Stimulated activated CD8-positive, alpha-beta memory T cell treated with anti-CD3 and anti-CD28 coated beads, Interleukin-4, amount 100 ng/mL, for 48 hours (primary cell): Measurements from ENCODE around the gene RAB40B.

Source experiments
- DNase-seq: peaks from one replicate; pipeline ENCODE4 v3.0.0-alpha.2; 2020

Gene RAB40B

DNA sequence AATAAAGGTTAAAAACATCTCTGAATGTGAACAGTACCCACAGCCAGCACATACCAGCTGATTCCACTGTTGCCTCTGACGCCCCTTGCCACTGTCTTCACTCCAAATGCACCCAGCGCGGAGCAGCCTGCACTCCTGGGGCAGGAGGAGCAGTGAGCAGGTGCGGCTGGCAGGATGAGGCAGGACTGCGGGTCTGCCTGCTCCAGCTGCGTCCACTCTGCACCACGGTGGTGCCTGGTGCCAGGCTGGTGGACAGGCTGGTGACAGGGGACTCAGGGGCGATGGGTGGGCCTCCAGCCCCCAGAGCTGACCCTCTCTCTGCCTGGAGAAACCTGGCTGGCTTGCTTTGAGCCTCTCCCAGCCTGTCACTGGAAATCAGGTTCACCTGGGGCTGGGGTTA is 9.4 kb downstream of the RAB40B start:
- DNase-seq = no peak

DNA sequence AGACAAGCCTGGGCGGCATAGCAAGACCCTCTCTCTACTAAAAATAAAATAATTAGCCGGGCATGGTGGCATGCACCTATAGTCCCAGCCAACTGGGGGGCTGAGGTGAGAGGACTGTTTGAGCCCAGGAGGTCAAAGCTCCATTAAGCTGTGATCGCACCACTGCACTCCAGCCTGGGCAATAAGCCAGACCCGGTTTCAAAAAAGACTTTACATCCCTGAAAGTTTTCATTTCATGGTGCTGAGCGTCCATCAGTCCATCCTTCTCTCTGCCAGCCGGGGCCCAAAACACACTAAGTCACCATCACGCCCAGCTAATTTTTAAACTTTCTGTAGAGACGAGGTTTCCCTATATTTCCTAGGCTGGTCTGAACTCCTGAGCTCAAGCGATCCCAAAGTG is 10.6 kb downstream of the RAB40B start:
- DNase-seq = no peak

DNA sequence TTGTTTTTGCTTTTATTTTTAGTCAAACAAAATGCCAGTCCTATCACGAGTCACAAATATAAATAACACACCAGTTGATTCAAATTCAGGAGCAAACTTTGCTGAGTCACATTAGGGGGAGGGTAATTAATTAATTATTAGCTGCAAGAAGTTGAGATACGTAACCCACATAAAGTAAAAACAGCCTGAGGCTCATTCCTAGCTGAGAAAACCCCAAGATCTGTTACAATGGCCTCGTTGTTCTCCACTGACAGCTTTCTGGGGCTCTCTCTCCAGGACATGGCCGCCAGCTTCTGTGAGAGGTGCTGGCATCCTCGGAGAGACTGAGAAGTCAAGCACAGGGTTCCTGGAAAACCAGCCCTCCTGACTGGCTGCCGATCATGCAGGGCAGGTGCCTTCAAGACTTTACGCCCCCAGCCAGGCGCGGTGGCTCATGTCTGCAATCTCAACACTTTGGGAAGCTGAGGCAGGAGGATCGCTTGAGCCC is 11.1 kb downstream of the RAB40B start:
- no peak for DNase-seq

DNA sequence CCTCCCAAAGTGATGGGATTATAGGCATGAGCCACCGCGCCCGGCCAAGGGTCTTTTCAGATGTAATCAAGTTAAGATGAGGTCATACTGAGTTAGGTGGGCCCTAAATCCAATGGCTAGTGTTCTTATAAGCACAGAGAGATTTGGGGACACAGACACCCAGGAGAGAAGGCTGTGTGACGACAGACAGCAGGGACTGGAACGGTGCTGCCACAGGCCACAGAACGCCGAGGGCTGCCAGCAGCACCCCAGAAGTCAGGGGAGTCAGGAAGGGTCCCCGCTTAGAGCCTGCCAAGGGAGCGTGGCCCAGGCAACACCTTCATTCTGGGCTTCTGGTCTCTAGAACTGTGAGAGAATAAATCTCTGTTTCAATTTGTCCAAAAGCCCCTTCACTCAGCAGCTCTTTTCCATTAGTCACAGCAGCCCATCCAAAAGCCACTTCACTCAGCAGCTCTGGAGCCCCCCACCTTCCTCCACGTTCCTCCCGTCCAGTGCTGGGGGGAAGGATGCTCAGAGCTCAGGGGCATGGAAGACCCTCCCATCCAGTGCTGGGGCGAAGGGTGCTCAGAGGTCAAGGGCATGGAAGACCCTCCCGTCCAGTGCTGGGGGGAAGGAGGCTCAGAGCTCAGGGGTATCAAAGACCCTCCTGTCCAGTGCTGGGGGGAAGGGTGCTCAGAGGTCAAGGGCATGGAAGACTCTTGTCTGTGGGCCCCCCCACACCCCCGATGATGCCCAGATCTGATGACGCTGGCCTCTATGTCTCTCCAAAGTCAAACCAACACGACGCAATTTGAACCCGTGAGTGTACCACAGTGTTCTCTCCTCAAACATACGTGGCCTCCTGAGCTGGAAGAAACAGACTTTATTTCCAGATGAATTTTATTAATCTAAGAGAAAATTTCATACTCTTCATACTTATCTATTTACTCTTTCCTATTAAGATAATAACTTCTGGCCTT is 11.9 kb downstream of the RAB40B start:
- no peak for DNase-seq

DNA sequence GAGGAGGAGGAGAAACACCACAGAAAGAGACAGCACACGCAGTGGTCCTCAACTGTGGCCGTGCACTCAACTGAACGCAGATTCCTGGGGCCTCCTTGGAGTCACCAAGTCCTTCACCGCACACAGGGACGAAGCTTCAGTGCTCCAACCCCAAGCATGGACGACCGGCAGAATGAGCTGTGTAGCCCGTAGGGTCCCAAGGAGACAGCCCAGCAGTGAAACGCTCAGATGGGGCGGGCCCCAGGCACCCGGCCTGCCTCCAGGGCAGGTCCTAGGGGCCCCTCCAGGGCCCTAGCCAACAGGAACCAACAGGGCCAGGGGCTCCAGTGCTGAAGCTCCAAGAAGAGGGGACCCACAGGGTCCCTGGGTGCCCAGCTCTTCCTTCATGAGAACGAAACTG is 13.2 kb downstream of the RAB40B start:
- DNase-seq = no peak

DNA sequence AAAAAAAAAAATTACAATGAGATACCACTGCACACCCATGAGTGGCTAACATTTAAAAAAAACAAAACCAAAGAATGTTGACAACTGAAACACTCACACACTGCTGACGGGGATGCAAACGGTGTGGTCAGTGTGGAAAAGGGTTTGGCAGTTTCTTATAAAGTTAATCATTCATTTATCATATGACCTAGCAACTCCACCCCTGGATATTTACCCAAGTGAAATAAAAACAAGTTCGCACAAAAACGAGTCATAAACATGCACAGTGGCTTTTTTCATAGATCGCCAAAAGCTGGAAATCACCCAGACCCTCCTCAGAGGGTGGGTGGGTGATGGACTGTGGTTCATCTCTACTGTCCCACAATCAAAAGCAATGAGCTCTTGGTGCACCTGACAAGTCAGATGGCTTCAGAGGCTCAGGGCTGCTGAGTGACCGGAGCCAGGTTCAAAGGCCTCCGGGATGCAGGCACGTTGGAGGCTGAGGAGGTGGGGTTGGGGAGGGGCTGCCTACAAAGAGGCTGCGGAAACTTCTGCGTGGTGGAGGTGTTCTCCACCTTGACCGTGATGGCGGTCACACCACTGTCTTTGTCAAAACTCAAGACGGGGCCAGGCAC is 14.2 kb downstream of the RAB40B start:
- no peak for DNase-seq

DNA sequence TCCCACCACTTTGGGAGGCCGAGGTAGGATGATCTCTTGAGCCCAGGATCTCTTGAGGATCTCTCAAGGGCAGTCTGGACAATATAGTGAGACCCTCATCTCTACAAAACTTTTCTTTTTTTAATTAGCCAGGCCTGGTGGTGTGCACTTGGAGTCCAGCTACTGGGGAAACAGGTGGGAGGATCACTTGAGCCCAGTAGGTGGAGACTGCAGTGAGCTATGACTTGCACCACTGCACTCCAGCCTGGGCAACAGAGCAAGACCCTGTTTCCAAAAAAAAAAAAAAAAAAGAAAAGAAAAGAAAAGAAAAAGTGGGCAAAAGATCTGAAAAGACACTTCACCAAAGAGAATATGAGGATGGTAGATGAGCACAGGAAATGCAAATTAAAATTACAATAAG is 15.0 kb downstream of the RAB40B start:
- DNase-seq = no peak

DNA sequence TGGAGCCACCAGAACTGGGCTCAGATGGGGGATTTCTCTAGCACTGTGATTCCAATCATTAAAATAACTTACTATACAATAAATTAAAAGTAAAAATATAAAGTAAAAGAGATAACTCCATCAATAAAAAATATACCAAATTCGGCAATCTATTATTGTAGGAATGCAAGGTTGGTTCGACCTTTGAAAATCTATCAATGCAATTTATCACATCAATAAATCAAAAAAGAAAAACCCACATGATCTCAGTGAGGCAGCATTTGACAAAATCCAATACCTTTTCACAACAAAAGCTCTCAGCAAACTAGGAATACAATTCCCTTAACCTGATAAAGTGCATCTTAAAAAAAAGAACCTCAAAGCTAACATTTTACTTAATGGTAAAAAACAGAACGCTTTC is 17.0 kb downstream of the RAB40B start:
- no peak for DNase-seq

DNA sequence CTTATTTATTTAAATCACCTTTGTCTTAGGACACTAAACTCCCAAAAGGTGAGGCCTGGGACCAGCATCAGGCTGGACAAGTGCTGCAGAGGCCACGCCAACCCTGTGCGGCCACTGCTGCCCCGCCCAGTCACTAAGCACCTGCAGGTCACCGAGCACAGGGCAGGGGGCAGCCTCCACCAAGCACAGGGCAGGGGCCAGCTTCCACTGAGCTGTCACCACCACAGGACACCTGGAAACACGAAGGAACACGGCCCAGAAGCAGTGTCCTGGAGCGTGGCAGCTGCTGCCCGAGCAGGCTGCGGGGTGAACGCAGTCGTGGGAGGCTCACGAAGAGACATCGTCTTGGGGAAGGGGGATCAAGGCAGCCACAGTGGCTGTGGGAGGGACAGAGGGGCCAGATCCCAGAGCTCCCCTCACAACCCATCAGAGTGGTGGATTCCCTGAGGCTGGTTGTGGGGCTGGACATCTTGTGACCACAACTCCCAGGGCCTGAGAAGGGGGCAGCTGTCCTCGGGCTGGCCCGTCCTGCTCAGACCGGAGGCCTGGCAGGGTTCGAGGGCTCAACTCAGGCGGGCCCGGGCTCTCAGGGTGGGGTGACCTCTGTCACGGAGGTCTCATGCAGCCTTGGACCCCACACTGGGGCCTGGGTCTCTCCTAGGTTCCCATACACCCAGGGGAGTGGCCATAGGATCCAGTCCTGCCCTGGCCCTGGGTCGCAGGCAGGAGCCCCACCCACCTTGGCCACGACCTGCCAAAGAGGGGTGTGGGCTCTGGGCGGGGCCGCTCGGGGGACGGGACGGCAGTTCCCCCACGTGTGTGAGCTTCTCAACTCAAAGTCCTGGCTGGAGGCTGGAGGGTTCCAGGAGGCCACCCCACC is 18.7 kb downstream of the RAB40B start:
- no peak for DNase-seq

DNA sequence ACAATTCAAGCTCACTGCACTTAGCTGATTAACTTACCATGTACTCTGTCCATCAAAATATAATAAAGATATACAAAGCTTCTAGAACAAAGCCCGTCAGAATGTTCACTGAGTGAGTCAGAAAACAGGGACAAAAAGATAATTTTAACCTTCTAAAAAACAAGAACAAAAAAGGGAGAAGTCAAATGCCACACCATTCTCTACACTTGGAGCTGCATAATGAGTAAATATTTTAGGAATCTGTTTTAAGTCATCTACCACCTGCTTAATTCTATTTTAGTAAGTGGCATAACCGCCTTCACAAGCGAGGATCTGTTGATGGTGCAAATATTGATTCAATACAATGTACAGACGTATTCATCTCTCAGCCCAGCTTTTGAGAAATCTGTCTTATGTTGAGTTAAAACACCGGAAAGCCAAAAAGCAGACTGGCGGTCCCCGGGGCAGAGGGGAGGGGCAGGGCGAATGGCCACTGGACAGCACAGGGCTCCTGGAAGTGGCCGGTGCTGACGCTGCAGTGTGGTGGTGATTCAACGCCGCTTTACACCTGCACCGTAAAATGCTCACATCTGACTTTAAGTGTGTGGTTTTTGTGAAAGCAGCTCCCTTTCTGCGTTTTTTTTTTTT is 20.1 kb downstream of the RAB40B start:
- no peak for DNase-seq

DNA sequence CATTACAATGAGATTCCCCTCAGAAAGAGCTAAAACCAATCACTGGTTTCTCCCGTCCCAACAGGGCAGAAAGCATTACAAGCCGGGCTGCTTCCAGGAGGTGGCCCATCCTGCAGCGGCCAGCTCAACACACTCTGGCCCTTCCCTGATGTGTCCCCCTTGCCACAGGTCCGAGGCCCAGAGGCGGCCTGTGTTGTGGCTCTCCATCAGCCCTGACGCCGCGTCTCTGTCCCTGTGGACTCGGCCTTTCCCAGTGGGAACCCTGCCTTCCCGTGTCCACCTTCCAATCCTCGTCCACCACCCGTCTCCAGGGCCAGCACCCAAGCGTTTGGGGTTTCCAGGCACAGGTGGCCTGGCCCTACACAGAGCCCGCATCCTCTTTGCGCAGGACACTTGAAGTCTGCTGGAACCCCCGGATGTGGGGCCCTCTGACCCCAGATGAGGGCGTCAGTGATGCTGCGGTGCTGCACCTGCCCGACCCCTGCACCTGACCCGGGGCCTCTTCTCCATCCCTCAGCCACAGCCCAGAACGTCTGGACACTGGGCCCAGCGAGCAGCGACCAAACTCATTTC is 21.1 kb downstream of the RAB40B start:
- no peak for DNase-seq

DNA sequence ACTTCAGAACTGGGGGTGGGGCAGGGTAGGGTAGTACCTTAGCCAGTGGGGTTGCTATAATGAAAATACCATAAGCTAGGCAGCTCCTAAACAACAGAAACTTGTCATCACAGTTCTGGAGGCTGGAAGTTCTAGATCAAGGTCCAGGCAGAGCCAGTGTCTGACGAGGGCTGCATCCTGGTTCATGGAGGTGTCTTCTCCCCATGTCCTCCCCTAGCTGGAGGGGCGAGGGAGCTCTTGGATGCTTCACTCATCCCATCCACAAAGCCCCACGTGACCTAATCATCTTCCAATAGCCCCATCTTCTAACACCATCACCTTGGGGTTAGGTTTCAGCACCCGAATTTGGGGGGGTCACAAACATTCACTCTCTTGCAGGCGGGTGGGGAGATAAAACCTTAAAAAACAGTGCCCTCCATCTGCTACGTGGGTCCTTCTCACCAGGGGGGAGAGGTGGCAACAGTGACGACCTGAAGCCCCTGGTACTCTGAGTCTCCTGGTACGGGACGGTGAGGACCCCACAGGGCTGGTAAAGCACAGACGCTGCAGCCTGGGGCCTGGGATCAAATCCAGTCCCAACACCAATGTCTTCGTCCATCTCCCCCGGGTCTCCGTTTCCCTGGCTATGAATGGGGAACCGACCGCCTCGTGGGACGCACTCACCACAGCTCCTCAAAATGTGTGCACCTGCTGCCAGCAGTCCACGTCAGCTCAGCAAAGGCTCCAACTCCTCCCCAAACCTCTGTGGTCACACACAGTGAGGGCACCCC is 22.8 kb downstream of the RAB40B start:
- no peak for DNase-seq

DNA sequence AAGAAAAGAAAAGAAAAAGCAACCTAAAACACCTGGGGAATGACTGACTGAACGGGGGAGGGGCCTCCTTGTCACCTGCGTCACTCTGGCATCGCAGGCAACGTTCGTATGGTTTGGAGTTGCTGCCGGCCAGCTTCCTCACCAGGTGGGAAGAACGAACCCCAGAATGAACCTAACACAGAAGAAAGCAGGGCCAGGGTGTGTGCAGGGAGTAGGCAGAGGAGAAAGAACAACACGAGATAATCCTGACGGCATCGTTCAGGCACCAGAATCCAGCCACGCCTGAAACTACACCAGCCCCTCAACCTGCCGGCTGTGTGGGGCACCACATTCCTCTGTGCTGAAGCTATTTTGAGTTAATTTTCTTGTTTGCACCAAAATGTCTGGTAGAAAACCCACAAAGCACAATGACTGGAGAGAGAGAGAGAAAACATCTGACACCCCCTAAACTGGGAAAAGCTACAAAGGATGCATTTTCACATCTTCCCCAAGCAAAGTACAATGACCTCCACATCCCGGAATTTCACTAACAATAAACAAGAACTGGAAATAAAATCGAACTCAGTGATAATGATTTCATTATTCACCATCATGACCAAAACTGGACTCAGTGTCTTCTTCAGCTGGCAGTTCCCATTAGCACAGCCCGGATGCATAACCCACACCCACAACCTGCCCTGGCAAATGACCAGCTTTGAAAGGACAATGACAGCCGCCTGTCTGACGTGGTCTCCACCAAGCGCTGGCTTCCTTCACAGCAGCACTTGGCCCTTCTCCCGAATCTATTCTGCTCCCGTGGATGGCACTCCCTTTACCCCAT is 23.6 kb downstream of the RAB40B start:
- no peak for DNase-seq

DNA sequence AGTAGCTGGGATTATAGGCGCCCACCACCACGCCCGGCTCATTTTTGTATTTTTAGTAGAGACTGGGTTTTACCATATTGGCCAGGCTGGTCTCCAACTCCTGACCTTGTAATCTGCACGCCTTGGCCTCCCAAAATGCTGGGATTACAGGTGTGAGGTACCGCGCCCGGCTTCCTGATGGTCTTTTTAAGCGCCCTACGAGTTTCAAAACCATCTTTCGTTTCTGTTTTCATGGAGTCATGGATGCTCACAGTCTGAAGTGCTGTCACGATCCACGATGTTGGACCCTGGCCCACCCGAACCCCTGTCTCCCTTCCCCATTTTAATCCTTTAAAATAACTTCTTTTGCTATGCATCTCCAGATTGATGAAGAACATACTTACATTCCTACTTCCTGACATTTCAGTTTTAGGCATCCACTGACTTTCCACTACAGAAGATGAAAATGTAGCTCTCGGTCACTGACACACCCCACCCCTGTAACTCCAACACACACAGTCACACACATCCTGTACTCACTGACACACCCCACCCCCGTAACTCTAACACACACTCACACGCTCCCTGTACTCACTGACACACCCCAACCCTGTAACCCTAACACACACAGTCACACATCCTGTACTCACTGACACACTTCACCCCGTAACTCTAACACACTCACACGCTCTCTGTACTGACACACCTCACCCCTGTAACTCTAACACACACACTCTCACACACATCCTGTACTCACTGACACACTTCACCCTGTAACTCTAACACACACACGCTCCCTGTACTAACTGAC is 27.6 kb downstream of the RAB40B start:
- no peak for DNase-seq

DNA sequence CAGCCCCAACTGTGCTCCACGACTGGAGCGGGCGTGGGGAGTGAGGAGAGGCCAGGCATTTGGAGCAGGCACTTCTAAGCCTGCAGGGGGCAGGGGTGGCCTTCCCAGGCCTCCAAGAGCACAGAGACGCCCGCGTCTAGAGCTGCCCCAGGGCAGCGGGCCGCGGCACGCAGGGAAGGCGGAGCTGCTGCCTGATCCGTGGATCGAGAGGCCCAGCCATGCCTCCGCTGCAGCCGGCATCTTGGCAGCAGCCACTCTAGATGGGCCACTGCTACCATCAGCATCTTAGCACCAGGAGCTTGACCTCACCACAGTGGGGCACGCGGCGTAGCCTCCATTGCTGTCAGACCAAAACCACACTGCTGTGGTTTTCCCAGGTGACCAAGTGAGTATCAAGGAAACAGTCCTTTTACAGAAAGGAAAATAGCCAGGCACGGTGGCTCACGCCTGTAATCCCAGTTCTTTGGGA is 29.8 kb downstream of the RAB40B start:
- DNase-seq = peak; percentile 64

DNA sequence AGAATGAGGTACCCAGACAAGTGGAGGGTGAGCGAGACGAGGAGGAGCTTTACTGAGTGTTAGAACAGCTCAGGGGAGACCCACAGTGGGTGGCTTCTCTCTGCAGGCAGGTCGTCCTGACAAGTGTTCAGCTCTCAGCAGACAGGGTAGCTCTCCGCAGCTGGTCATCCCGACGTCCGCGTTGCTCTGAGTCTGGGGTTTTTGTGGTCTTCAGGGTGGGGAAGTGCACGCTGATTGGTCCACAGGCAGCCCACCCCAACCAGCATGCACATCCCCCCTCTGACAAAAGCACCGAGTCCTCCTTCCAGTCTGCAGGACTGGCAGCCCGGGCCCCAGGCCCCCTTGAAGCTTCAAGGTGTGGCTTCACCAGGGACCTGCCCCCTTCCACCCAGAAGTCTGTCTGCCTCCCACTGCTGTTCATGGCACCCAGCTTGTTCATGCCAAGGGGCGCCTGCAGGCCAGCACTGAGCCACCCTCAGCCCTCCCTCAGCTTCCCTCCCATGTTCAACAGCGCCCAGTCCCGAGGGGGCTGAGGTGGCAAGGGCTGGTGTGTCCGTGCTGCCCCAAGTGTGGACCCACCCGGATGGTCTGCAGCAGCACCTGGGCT is 30.4 kb downstream of the RAB40B start:
- no peak for DNase-seq

DNA sequence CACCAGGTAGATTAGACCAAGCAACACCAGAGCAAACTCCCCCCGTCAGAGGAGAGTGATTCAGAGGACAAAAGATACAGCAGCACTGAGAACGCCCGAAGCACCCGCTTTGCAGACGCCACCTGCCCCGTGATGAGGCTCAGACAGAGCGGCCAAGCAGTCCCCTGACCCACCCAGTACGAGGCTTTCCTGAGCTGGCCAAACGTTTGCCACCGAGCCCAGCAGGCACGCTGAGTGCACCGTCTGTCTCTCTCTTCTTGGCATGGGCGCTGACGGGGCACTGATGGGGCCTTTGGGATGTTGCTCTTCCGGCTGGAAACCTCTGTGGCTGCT is 30.9 kb downstream of the RAB40B start:
- DNase-seq = no peak

DNA sequence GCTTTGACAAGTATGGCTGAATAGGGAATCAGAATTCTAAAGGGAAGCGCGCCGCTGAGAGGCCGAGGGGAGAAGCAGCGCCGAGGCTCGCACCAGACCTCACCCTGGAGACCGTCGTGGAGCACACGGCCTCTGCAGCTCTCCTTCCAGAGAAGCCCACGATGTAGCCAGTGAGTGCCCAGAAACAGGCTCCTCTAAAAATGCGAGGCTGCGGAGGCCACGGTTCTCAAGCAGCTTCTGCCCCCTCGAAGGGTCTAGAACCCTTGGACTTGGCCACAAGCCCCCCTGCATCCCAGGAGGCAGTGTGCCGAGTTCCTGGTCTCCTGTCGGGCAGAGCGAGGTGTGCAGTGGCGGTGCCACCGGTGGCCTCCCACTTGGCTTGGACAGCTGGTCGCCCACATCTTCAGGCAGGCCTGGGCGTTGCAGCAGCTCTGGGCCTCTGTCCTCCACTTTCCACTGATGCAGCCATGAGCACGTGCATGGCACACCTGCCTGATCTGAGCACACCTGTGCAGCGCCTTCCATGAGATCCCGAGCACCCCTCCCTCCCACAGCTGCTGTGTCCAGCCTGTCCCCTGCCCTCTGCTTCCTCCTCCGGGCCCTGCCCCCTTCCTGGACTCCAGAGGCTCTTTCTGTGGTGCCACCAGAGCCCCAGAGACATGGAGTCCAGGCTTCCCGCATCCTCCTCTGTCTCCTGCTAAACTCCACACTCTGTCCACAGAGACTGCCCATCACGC is 31.4 kb downstream of the RAB40B start:
- no peak for DNase-seq

DNA sequence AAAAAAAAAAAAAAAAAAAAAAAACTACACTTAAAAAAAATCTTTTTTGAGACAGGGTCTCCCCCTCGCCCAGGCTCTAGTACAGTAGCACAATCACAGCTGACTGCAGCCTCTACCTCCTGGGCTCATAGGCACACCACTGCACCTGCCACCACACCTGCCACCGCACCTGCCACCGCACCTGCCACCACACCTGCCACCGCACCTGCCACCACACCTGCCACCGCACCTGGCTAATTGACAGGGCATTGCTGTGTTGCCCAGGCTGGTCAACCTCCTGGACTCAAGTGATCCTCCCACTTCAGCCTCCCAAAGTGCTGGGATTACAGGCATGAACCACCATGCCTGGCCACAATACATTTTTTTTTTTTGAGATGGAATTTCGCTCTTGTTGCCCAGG is 32.6 kb downstream of the RAB40B start:
- no peak for DNase-seq
